ENCODE measurements around the gene IGF1R. TPM values are rescaled to one million over a fixed set of nuclear protein-coding genes. Genes with fewer than 3 reads are reported as not detected.

The IGF1R gene
- polyA plus RNA-seq, 10 donors = 12.6 to 18.9 (median 17.5) TPM

DNA sequence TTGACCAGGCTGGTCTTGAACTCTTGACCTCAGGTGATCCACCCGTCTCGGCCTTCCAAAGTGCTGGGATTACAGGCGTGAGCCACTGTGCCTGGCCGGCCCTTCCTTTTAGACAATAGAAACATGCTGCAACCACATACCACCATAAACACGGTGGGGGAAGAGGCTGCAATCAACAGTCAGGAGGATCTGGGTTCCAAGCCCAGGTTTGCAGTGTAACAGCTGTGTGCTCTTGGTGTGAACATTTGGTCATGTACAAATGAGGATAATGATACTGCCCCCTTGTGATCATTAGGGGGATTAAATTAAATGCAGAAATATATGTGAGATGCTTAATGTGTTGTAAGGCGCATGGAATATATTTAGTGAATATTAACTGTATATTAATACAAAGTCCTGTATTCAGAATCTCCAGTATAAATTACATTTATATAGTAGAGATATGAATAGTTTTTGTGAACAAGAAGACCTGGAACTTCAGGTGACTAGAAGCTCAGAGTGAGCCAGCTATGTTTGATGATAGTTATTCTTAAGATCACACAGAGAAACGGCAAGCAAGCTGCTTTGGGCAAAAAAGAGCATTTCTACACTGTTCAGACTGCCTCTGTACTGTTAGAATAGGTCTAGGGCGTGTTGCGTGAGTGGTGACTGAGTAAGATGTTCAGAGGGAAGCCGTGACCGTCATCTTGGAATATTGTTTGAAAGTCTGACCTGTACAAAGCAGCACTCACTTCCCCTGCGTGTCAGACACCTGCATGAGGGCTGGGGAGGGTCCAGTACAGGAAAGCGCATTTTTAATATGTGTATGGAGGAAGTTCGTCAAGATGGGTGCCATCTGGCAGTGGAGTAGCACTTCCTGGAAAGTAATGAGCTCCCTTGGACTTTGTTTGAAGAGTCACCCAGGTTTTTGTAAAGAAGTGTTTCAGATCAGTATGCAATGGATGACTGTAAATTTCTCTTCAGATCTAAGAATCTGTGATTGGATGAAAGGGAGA, 233.5 kb downstream of the IGF1R start:
- DNase-seq = peak in 2 of 3 donors; percentile 44 to 68

DNA sequence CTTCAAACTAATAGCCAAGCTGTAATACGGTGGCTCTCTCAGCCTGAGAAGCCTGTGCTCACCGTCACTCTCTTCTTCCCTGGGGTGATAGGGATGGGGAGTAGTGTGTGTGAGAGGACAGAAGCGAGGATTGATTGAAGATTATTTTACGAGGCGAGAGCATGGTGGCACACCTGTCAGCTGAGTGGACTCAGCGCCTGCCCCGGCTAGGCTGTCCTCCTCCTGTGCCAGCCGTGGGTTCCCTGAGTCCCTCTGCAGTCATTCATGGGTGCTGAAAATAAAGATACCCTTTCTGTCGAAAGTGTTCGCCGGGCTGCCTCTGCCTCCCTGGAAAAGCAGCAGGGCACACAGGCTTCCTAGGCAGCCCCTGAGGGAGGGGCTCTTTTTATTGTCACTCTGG, 235.1 kb downstream of the IGF1R start:
- no peak for DNase-seq

DNA sequence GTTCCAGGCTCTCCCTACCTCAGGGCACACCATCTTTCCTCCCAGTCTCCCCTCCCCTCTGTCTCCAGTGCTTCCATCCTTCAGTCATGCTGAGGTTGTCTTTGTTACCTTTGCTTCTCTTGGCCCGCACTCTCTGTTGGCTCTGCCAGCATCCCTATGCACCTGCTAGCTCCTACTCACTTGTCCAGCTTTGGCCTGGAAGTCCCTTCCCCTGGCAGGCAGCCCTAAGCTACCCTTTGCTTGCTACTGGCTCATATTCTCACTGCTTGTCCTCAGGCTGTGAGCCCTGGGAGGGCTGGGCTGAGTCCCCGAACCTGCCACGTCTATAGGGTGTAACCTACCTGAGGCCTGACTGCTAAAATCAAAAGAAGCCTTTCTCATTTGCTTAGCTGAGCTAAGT, 236.6 kb downstream of the IGF1R start:
- DNase-seq = no peak

DNA sequence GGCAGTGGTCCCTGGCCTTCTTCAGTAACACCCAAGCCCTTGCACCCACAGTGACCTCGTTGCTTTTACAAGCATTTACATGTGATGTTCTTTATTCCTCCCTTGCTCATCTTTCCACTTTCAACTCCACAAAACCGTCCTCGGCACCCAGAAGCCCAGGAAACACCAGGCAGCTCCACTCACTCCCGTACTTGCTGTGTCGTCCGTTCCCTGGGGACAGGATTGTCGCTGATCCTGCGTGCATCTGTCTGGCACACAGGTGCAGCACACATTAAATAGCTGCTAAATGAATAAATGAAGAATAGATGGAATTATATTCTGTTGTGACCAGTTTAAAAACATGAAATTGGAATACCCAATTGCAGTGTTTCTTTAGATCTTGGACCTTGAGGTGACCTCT, 239.6 kb downstream of the IGF1R start:
- no peak for DNase-seq

GRCh38 chr15:98888820-98889479, 240.6 kb downstream of the IGF1R start:
- no peak for DNase-seq

DNA sequence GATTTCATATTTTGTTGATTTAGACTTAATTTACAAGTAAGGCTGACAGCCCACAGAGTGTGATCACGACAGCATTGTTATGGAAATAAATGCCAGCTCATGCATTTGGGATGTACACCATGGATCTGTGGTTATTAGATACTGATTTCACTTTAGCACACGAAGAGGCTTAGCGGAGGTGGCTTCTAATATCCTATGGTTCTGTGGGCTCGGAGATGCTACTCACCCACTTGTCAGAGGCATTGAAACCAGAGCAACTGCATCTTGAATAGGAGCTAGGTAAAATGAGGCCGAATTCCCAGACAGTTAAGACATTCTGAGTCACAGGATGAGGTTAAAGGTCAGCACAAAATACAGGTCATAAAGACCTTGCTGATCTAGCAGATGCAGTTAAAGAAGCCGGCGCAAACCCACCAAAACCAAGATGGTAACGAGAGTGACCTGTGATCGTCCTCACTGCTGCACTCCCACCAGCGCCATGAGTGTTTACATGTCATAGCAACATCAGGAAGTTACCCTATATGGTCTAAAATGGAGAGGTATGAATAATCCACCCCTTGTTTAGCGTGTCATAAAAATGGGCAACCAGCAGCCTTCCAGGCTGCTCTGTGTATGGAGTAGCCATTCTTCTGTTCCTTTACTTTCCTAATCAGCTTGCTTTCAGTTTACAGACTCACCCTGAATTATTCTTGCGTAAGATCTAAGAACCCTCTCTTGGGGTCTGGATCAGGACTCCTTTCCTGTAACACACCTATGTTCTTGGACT, 241.8 kb downstream of the IGF1R start:
- peak in 1 of 3 donors; percentile 91 for DNase-seq

GRCh38 chr15:98891301-98891700, 243.0 kb downstream of the IGF1R start:
- DNase-seq = no peak

GRCh38 chr15:98893401-98893800, 245.1 kb downstream of the IGF1R start:
- no peak for DNase-seq

DNA sequence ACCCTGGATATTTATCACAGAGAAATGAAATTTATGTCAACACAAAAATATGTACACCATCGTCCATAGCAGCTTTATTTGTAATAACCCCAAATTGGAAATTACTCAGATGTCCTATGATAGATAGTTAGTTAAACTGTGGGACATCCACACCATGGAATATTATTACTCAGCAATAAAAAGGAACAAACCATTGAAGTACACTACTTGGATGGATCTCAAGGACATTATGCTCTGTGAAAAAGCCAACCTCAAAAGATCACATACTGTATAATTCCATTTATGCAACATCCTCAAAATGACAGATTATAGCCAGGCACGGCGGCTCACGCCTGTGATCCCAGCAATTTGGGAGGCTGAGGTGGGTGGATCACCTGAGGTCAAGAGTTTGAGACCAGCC, 246.0 kb downstream of the IGF1R start:
- no peak for DNase-seq

GRCh38 chr15:98896002-98896721, 247.8 kb downstream of the IGF1R start:
- no peak for DNase-seq

DNA sequence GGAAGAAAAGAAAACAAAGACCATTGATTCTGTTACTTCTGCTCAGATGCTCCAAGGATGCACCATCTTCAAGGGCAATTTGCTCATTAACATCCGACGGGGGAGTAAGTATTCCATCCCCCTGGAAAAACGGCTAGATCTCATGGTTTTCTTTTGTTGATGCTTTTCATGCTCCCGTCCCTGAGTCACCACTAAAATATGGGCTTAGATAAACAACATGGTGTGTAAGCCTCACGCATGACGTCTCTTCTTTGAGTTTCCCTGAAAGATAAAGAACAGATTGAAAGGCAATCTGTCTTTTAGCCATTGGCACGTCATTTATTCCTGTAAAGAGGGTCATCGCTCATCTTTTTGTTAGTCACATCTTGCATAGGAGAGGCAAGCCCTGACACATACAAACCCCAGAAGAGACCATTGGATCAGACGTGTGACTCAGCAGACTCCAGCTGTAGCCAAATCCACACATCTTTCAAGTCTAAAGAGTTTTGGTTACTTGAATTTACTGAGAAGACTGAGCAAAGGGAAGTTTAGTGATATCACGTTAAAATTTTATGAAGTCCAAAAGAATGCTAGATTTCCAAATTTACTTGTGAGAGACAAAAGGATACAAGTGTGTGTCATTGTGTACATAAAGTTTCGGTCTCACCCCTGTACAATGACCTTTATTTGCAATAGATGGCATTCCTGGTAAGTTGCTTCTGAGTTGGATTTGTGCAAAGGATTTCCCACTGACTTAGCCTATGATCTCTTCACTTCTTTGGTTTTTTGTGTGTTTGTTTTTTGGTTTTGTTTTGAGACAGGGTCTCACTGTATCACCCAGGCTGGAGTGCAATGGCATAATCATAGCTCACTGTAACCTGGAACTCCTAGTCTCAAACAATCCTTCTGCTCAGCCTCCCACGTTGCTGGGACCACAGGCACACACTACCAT, 248.7 kb downstream of the IGF1R start:
- peak in 1 of 3 donors; percentile 98 for DNase-seq

GRCh38 chr15:98898122-98898521, 249.8 kb downstream of the IGF1R start:
- no peak for DNase-seq

DNA sequence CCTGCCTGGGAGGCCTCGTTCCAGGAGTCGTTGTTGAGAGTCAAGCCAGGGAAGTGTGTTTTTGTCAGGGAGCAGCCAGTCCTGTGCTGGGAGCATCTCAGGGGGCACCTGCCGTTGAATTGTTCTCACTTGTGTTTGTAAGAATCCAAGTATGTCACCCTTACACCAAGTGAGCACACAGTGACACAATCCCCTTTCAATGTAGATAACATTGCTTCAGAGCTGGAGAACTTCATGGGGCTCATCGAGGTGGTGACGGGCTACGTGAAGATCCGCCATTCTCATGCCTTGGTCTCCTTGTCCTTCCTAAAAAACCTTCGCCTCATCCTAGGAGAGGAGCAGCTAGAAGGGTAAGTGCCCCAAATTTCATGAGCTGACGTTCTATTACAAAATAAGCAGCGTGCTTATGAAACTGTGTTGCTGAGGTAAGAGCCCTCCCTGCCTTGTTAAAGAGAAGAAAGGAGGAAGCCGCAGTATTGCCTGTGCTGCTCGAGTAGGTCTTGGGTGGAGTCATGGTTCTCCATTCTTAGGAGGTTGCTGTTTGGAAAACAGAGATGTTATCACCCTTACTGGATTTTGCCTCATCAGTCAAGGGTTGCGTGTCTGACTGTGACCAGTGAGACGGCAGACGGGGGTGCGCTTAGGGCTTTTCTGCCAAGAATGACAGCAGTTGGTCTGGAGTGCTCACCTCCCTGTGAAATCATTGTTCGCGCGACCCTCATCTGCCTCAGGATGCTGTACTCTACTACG, 251.1 kb downstream of the IGF1R start:
- no peak for DNase-seq

GRCh38 chr15:98900356-98900755, 252.0 kb downstream of the IGF1R start:
- DNase-seq = no peak

- no peak for DNase-seq
These were observed 253.2 kb downstream of the IGF1R start for GRCh38 chr15:98901434-98902072.

- no peak for DNase-seq
These were observed 254.6 kb downstream of the IGF1R start for GRCh38 chr15:98902931-98903330.

DNA sequence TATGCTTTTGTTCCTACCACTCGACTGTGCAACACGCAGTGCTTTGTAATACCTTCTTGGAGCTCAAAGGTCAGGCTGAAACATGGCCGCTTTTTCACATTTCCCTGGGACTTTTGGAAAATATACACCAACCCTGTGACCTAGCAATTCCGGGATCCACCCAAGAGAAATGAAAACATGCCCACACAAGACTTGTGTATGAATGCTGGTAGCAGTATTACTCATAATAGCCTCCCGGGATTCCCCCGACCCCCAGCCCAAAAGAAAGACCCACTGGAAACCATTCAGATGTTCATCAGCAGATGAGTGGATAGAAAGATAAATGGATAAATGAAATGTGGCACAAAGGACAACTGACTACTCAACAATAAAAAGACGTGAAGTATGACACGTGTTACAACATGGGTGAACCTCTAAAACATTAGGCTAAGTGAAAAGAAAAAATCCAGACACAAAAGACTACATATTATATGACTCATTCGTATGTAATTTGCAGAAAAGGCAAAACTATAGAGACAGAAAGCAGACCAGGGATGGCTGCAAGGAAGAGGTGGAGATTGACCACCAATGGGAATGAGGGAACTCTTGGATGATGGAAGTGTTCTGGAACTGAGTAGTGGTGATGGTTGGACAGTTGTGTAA, 255.2 kb downstream of the IGF1R start:
- peak in 1 of 3 donors; percentile 70 for DNase-seq

DNA sequence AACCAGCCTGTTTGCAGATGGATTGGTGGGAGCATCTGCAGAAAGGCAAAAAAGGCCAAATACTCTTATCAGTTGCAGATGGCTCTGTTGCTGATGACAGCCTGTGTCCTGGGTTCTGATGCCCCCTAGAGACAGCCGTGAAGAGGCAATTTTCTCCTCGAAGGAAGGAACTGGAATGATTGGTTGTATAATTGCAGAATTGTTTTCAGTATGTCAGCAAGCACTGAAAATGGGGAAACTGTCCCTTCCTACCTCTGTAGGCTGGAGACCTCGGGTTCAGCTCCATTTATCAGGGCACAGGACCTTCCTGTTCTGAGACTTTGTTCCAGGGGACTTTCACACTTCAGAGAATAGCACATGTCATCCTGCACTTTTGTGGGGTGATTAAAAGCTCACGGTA, 256.2 kb downstream of the IGF1R start:
- DNase-seq = peak in 1 of 3 donors; percentile 44

All from muscle of back (tissue), 11 donors.